Prostate gland (tissue), 2 donors: ENCODE measurements around the gene MS4A15.

ENCODE experiments used
- POLR2A ChIP-seq: fragments of 450-650 bp; IDR thresholded peaks from one replicate; pipeline ENCODE4 v1.6.1; 2016; ENCODE audit warnings: antibody characterized with exemption, mild to moderate bottlenecking
- POLR2AphosphoS5 ChIP-seq: sonication (generic); formaldehyde crosslinking; IDR thresholded peaks from one replicate; pipeline ENCODE4 v1.6.1; 2017; ENCODE audit warnings: antibody characterized with exemption
- TF ChIP-seq, protein P1 (sequence below), 4 experiments: fragments of 200-600 bp in 2 of 4; fragments of 450-650 bp in 2 of 4; sonication (generic) in 2 of 4; IDR thresholded peaks; 1 replicate in 3 of 4; 2 replicates in 1 of 4; pipeline ENCODE4 v1.5.1; 2016 to 2019; ENCODE audit warnings: antibody characterized with exemption in 4 of 4, mild to moderate bottlenecking in 2 of 4, moderate library complexity in 2 of 4

DNA sequence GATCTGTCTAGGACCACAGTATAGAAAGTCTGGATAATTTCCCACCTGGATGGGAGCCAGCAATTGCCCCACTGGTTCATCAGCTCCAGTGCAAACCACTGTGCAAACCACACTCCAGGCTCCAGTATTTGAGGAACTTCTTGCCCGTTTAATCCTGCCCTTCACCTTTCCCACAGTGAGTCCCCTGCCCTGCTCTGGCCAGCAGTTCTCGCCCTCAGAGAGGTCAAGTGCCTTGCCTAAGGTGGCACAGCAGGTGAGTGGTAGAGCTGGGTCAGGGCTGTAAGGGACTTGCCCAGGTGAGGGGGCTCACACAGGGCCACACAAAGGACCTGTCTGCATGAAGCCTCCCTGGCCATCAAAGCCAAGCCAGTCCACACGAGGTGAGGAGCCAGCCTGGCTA lies 52.6 kb downstream of the MS4A15 start:
- TF ChIP-seq, protein P1, sequence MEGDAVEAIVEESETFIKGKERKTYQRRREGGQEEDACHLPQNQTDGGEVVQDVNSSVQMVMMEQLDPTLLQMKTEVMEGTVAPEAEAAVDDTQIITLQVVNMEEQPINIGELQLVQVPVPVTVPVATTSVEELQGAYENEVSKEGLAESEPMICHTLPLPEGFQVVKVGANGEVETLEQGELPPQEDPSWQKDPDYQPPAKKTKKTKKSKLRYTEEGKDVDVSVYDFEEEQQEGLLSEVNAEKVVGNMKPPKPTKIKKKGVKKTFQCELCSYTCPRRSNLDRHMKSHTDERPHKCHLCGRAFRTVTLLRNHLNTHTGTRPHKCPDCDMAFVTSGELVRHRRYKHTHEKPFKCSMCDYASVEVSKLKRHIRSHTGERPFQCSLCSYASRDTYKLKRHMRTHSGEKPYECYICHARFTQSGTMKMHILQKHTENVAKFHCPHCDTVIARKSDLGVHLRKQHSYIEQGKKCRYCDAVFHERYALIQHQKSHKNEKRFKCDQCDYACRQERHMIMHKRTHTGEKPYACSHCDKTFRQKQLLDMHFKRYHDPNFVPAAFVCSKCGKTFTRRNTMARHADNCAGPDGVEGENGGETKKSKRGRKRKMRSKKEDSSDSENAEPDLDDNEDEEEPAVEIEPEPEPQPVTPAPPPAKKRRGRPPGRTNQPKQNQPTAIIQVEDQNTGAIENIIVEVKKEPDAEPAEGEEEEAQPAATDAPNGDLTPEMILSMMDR (IDR thresholded peaks at IDR 0.05) = no peak
- TF ChIP-seq POLR2AphosphoS5 = no peak
- TF ChIP-seq POLR2A = no peak
